ENCODE data around the gene ZBTB7C. TPM values are rescaled to one million over a fixed set of nuclear protein-coding genes. Genes with fewer than 3 reads are reported as not detected.

The ZBTB7C gene
- total and polyA plus RNA-seq, 2 experiments from 2014 or later: 2.3 to 5.5 TPM

GRCh38 chr18:48263914-48264902 lies 145.0 kb downstream of the ZBTB7C start:
- peak in 1 of 2 donors; percentile 6 for DNase-seq (ENCODE audit: low read depth in 1 of 2, low spot score in 1 of 2)

GRCh38 chr18:48263192-48263853 lies 145.9 kb downstream of the ZBTB7C start:
- no peak overlapping the region for H3K27ac ChIP-seq
- peaks cover 6% of the 10 kb centered on the region for H3K4me1 ChIP-seq (ENCODE audit: low read depth)
- DNase-seq (ENCODE audit: low read depth in 1 of 2, low spot score in 1 of 2): peak in 1 of 2 donors; percentile 6
- TF ChIP-seq, protein P1, sequence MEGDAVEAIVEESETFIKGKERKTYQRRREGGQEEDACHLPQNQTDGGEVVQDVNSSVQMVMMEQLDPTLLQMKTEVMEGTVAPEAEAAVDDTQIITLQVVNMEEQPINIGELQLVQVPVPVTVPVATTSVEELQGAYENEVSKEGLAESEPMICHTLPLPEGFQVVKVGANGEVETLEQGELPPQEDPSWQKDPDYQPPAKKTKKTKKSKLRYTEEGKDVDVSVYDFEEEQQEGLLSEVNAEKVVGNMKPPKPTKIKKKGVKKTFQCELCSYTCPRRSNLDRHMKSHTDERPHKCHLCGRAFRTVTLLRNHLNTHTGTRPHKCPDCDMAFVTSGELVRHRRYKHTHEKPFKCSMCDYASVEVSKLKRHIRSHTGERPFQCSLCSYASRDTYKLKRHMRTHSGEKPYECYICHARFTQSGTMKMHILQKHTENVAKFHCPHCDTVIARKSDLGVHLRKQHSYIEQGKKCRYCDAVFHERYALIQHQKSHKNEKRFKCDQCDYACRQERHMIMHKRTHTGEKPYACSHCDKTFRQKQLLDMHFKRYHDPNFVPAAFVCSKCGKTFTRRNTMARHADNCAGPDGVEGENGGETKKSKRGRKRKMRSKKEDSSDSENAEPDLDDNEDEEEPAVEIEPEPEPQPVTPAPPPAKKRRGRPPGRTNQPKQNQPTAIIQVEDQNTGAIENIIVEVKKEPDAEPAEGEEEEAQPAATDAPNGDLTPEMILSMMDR (IDR thresholded peaks at IDR 0.05; ENCODE audit: low read depth, low read length): no peak
- H3K9me3 ChIP-seq (ENCODE audit: low read depth): no peaks in the 10 kb centered on the region
- H3K36me3 ChIP-seq: no peaks in the 10 kb centered on the region
- no peaks in the 10 kb centered on the region for H3K27me3 ChIP-seq
- no peak overlapping the region for H3K4me3 ChIP-seq

More at GRCh38 chr18:48263914-48264902, 145.0 kb downstream of the ZBTB7C start:
- peaks cover 6% of the 10 kb centered on the region for H3K4me1 ChIP-seq (ENCODE audit: low read depth)
- no peaks in the 10 kb centered on the region for H3K27me3 ChIP-seq
- H3K9me3 ChIP-seq (ENCODE audit: low read depth): no peaks in the 10 kb centered on the region
- no peak overlapping the region for H3K27ac ChIP-seq
- no peaks in the 10 kb centered on the region for H3K36me3 ChIP-seq
- no peak overlapping the region for H3K4me3 ChIP-seq
- TF ChIP-seq, protein P1 (IDR thresholded peaks at IDR 0.05; ENCODE audit: low read depth, low read length): no peak

DNA sequence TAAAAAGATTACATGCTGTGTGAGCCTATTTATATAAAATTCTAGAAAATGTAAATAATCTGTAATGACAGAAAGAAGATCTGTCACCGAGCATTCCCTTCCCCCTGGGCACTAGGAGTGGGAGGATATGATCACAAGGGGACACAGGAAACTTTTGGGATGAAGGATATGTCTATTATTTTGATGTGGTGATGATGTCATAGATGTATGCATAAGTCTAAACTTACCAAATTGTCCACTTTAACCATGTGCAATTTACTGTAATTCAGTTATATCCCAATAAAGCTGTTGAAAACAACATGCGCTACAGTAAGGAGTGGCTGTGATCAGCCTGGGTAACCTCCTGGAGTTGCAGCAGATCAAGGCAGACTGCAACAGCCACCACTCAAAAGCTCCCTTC lies 148.9 kb downstream of the ZBTB7C start:
- TF ChIP-seq, protein P1 (IDR thresholded peaks at IDR 0.05; ENCODE audit: low read depth, low read length): no peak
- DNase-seq (ENCODE audit: low read depth in 1 of 2, low spot score in 1 of 2): no peak
- Histone ChIP-seq H3K9me3 (ENCODE audit: low read depth) (no peaks in the 10 kb centered on the region), H3K4me1 (ENCODE audit: low read depth) (peaks cover 6% of the 10 kb centered on the region), H3K4me3 (no peak overlapping the region), H3K27ac (no peak overlapping the region), H3K27me3 (no peaks in the 10 kb centered on the region), H3K36me3 (no peaks in the 10 kb centered on the region)

- no peaks in the 10 kb centered on the region for H3K27me3 ChIP-seq
- DNase-seq (ENCODE audit: low read depth in 1 of 2, low spot score in 1 of 2): no peak
- H3K27ac ChIP-seq: no peak overlapping the region
- TF ChIP-seq, protein P1 (IDR thresholded peaks at IDR 0.05; ENCODE audit: low read depth, low read length): no peak
- no peaks in the 10 kb centered on the region for H3K36me3 ChIP-seq
- H3K4me1 ChIP-seq (ENCODE audit: low read depth): no peaks in the 10 kb centered on the region
- H3K4me3 ChIP-seq: no peak overlapping the region
- no peaks in the 10 kb centered on the region for H3K9me3 ChIP-seq (ENCODE audit: low read depth)
Observed at GRCh38 chr18:48256848-48257247, 152.3 kb downstream of the ZBTB7C start.

DNA sequence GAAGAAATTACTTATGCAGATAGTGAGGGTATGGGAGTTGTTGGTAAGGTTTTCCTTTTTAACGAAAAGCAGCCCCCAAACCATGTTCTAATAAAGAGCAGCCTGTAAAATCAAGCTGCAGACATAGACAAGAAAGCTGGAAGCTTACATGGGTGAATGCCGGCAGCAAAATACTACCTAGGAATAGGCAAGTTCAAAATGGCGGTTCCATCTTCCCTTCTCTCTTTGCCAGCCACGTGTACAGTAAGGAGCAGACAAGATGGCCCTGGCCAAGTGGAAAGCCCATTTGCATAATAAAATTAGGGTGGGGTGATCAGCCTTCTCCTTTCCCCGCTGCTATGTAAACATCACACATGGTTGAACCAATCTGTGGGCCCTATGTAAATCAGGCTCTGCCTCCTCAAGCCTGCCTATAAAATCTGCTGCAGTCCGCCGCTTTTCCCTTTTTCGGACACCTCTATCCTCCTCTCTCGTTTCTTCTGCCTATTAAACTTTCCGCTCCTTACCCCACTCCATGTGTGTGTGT lies 155.0 kb downstream of the ZBTB7C start:
- Histone ChIP-seq H3K27ac (no peak overlapping the region), H3K4me1 (ENCODE audit: low read depth) (no peaks in the 10 kb centered on the region), H3K36me3 (no peaks in the 10 kb centered on the region), H3K4me3 (no peak overlapping the region), H3K27me3 (no peaks in the 10 kb centered on the region), H3K9me3 (ENCODE audit: low read depth) (no peaks in the 10 kb centered on the region)
- TF ChIP-seq, protein P1 (IDR thresholded peaks at IDR 0.05; ENCODE audit: low read depth, low read length): no peak
- no peak for DNase-seq (ENCODE audit: low read depth in 1 of 2, low spot score in 1 of 2)

All from cardiac muscle cell (in vitro differentiated cells and primary cell).